ENCODE measurements around the gene NTM. TPM values are rescaled to one million over a fixed set of nuclear protein-coding genes. Genes with fewer than 3 reads are reported as not detected.
A peak's percentile ranks its signal among the peaks of the same experiment; 100 is the strongest.

Gene NTM
- total and polyA plus RNA-seq, 8 donors: 0.04 to 4.4 (median 0.50) TPM

- Histone ChIP-seq H3K4me1 (no peaks in the 10 kb centered on the region), H3K27ac (no peak overlapping the region), H3K4me3 (no peak overlapping the region), H3K27me3 (peaks cover 0 to 3% (median 0%) of the 10 kb centered on the region in 4 donors), H3K9me3 (no peaks in the 10 kb centered on the region), H3K36me3 (no peaks in the 10 kb centered on the region)
- no peak for FAIRE-seq
- no peak for ATAC-seq
- 73 to 79% methylated on average over 2 of the region's 2 CpGs for WGBS, 2 donors
- TF ChIP-seq, protein P1, sequence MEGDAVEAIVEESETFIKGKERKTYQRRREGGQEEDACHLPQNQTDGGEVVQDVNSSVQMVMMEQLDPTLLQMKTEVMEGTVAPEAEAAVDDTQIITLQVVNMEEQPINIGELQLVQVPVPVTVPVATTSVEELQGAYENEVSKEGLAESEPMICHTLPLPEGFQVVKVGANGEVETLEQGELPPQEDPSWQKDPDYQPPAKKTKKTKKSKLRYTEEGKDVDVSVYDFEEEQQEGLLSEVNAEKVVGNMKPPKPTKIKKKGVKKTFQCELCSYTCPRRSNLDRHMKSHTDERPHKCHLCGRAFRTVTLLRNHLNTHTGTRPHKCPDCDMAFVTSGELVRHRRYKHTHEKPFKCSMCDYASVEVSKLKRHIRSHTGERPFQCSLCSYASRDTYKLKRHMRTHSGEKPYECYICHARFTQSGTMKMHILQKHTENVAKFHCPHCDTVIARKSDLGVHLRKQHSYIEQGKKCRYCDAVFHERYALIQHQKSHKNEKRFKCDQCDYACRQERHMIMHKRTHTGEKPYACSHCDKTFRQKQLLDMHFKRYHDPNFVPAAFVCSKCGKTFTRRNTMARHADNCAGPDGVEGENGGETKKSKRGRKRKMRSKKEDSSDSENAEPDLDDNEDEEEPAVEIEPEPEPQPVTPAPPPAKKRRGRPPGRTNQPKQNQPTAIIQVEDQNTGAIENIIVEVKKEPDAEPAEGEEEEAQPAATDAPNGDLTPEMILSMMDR (IDR thresholded peaks at IDR 0.05): no peak
- no peak for DNase-seq
- intact Hi-C loops (cut with DNase I): no loop called here
Measured at GRCh38 chr11:132311703-132312102, 941.3 kb downstream of the NTM start.

DNA sequence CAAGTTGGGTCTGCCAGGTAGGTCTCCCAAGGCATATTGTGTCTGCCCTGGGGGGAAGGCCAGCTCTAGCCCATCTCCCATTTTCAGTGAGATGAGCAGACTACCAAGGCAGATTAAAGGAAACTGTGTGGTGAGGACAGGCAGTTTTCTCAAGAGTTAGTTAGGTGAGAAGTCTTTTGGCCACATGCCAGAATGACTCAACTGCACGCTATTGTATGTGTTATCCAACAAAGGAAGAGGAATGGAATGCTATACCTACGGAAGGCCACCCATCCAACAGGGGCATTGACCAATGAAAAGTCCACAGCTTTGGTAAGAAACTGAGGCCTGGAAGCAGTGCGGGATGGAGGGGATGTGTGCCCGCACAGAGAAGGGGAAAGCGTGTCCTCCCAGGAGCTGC is 941.7 kb downstream of the NTM start:
- no peaks in the 10 kb centered on the region for H3K4me1 ChIP-seq
- intact Hi-C loops (cut with DNase I): no loop called here
- TF ChIP-seq, protein P1 (IDR thresholded peaks at IDR 0.05): no peak
- no peak for ATAC-seq
- no peak for DNase-seq
- peaks cover 0 to 3% (median 0%) of the 10 kb centered on the region in 4 donors for H3K27me3 ChIP-seq
- H3K4me3 ChIP-seq: no peak overlapping the region
- no peaks in the 10 kb centered on the region for H3K36me3 ChIP-seq
- H3K27ac ChIP-seq: no peak overlapping the region
- FAIRE-seq: no peak
- no peaks in the 10 kb centered on the region for H3K9me3 ChIP-seq
- 83 to 89% methylated on average over 5 of the region's 5 CpGs for WGBS, 2 donors

DNA sequence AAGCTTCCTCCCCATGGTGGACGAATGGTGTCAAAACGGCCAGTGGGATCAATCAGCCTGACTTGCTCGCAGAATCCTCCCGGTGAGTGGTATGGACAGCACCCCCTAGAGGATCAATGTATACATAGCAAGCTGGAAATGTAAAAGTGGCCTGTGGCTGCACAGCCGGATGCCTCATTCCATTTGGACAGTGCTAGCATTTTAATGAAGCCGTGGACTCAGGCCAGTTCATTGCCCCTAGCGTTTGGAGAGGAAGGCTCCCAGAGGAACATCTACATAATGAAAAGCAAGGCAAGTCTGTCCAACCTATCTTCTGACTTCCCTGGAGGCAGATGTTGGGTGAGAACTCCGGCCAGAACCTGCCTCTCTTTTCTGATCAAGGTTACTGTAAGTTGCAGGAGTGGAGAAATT is 942.3 kb downstream of the NTM start:
- Histone ChIP-seq H3K4me1 (no peaks in the 10 kb centered on the region), H3K27me3 (peaks cover 0 to 3% (median 0%) of the 10 kb centered on the region in 4 donors), H3K9me3 (no peaks in the 10 kb centered on the region), H3K27ac (no peak overlapping the region), H3K36me3 (no peaks in the 10 kb centered on the region), H3K4me3 (no peak overlapping the region)
- intact Hi-C loops (cut with DNase I): no loop called here
- DNase-seq (no peak), ATAC-seq (peak in 2 of 4 donors; percentile 32 to 44), FAIRE-seq (no peak)
- 21% methylated on average over 8 of the region's 8 CpGs for whole genome bisulfite sequencing, 2 donors
- TF ChIP-seq, protein P1 (IDR thresholded peaks at IDR 0.05): peak; percentile 28 to 44 (median 33)

- no peak for ATAC-seq
- Histone ChIP-seq H3K27ac (no peak overlapping the region), H3K4me1 (no peaks in the 10 kb centered on the region), H3K9me3 (no peaks in the 10 kb centered on the region), H3K36me3 (no peaks in the 10 kb centered on the region), H3K4me3 (no peak overlapping the region), H3K27me3 (peaks cover 0 to 3% (median 0%) of the 10 kb centered on the region in 4 donors)
- intact Hi-C loops (cut with DNase I): no loop called here
- TF ChIP-seq, protein P1 (IDR thresholded peaks at IDR 0.05): no peak
- 60 to 66% methylated on average over 5 of the region's 5 CpGs for WGBS, 2 donors
- no peak for FAIRE-seq
- no peak for DNase-seq
Measured at GRCh38 chr11:132314911-132315455, 944.6 kb downstream of the NTM start.

GRCh38 chr11:132315696-132316095 is 945.3 kb downstream of the NTM start:
- no peak for FAIRE-seq
- Histone ChIP-seq H3K36me3 (no peaks in the 10 kb centered on the region), H3K27me3 (peaks cover 0 to 3% (median 0%) of the 10 kb centered on the region in 4 donors), H3K9me3 (no peaks in the 10 kb centered on the region), H3K4me3 (no peak overlapping the region), H3K4me1 (no peaks in the 10 kb centered on the region), H3K27ac (no peak overlapping the region)
- TF ChIP-seq, protein P1 (IDR thresholded peaks at IDR 0.05): no peak
- intact Hi-C loops (cut with DNase I): no loop called here
- DNase-seq: no peak
- WGBS, 2 donors: 34 to 41% methylated on average over 6 of the region's 6 CpGs
- ATAC-seq: no peak
